Measurements from ENCODE around the gene PANK1. TPM values are rescaled to one million over a fixed set of nuclear protein-coding genes. Genes with fewer than 3 reads are reported as not detected.

PANK1 gene
- total and polyA plus RNA-seq, 9 of the 15 experiments (the other 6 are each of a cell fraction or from before 2014, with no cell fraction given), result 1.7 to 10.7 (median 6.5) TPM

DNA sequence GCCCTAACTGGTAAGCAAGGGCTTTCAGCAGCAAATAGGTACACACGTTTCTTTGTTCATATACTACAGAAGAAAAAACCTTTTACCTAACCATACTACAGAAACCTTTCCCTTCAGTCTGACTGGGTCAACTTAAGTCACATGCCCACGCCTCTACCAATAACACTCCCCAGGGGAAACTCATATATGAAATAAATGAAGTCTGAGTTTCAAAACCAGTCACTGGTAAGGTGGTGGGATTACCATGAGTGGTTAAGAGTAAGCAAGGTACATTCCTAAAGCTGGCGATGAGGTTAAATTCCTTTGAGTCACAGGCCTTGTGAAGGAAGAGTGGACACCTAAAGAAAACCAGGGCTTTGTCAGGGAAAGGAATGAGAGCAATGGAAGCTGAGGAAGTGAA, 34.9 kb upstream of the PANK1 start:
- ChIA-PET CTCF (ENCODE audit: low intra/inter-chr PET ratio) (no interaction called here), POLR2A (no interaction called here)
- ATAC-seq (no peak), DNase-seq (ENCODE audit: extremely low read depth in 1 of 4, low spot score in 3 of 4) (no peak), FAIRE-seq (no peak)
- Histone ChIP-seq H3K36me3 (ENCODE audit: control insufficient read depth, insufficient read depth, low read length) (no peaks in the 10 kb centered on the region), H3K4me3 (no peak overlapping the region), H3K27ac (ENCODE audit: extremely low read depth, low read depth, low read length) (no peak overlapping the region), H3K4me2 (ENCODE audit: insufficient read depth, low read length) (no peak overlapping the region), H3K4me1 (replicated peaks in 1 of 2; ENCODE audit: control insufficient read depth in 2 of 2, insufficient read depth in 2 of 2, low read length in 2 of 2) (no peaks in the 10 kb centered on the region), H2AFZ (ENCODE audit: low read depth, low read length) (no peak overlapping the region), H3K27me3 (ENCODE audit: control insufficient read depth in 2 of 2, insufficient read depth in 2 of 2, low read length in 2 of 2) (no peaks in the 10 kb centered on the region), H3K9ac (ENCODE audit: insufficient read depth in 1 of 2, low read depth in 2 of 2, low read length in 2 of 2) (no peak overlapping the region), H3K9me3 (replicated peaks; ENCODE audit: control insufficient read depth, insufficient read depth, low read depth, low read length) (no peaks in the 10 kb centered on the region), H3K79me2 (ENCODE audit: control insufficient read depth, insufficient read depth, low read length) (no peaks in the 10 kb centered on the region), H4K20me1 (replicated peaks; ENCODE audit: control insufficient read depth, insufficient read depth, low read length) (no peaks in the 10 kb centered on the region), H3K9me1 (ENCODE audit: control insufficient read depth, insufficient read depth, low read length) (no peaks in the 10 kb centered on the region)
- no peak for TF ChIP-seq ETV6 (IDR thresholded peaks at IDR 0.05; ENCODE audit: borderline replicate concordance in 1 of 2, low read depth in 2 of 2, low read length in 1 of 2)
- TF ChIP-seq ETV6 (CRISPR knock-in tag; IDR thresholded peaks at IDR 0.05; ENCODE audit: borderline replicate concordance), result no peak
- no peak for TF ChIP-seq POLR2B (IDR thresholded peaks at IDR 0.05; ENCODE audit: low read depth, partially characterized antibody)
- TF ChIP-seq GABPB2 (CRISPR knock-in tag; conservative IDR thresholded peaks at IDR 0.05), result no peak
- TF ChIP-seq ZNF282 (CRISPR knock-in tag; IDR thresholded peaks at IDR 0.05), result no peak
- TF ChIP-seq RBM14 (IDR thresholded peaks at IDR 0.05; ENCODE audit: borderline replicate concordance, insufficient read depth, low read depth, low read length), result no peak
- TF ChIP-seq ZNF696 (CRISPR knock-in tag; conservative IDR thresholded peaks at IDR 0.05), result no peak
- intact Hi-C loops (cut with micrococcal nuclease) (no loop called here), in situ Hi-C loops (cut with MboI) (no loop called here)
- BruUV-seq (replicated peaks), result no TSS peak
- 12% methylated on average over 3 of the region's 3 CpGs for WGBS (ENCODE audit: insufficient coverage, low coverage, missing lambda C conversion rate)

DNA sequence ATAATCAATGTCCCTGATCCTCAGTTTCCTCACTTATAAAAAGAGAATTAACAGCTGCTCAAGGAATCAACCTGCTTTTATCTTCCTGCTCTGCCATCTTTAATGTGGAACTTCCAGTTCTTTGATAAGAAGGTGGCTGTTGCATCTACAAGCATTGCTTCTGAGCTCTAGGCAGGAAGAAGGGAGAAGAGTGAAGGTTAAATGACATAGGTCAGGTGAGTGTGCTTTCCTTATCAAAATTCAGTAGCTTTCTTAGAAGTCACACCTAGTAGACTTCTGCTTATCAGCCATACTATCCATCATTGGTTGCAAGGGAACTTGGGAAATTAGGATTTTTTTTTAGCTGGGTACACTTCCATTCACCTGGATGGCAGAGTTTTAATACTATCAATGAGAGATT, 32.3 kb upstream of the PANK1 start:
- Histone ChIP-seq H3K79me2 (ENCODE audit: control insufficient read depth, insufficient read depth, low read length) (no peaks in the 10 kb centered on the region), H3K36me3 (ENCODE audit: control insufficient read depth, insufficient read depth, low read length) (no peaks in the 10 kb centered on the region), H3K9me1 (ENCODE audit: control insufficient read depth, insufficient read depth, low read length) (no peaks in the 10 kb centered on the region), H3K9ac (ENCODE audit: insufficient read depth in 1 of 2, low read depth in 2 of 2, low read length in 2 of 2) (no peak overlapping the region), H3K4me1 (replicated peaks in 1 of 2; ENCODE audit: control insufficient read depth in 2 of 2, insufficient read depth in 2 of 2, low read length in 2 of 2) (no peaks in the 10 kb centered on the region), H3K9me3 (replicated peaks; ENCODE audit: control insufficient read depth, insufficient read depth, low read depth, low read length) (no peaks in the 10 kb centered on the region), H3K4me3 (no peak overlapping the region), H3K27ac (ENCODE audit: extremely low read depth, low read depth, low read length) (no peak overlapping the region), H4K20me1 (replicated peaks; ENCODE audit: control insufficient read depth, insufficient read depth, low read length) (no peaks in the 10 kb centered on the region), H3K4me2 (ENCODE audit: insufficient read depth, low read length) (no peak overlapping the region), H3K27me3 (ENCODE audit: control insufficient read depth in 2 of 2, insufficient read depth in 2 of 2, low read length in 2 of 2) (no peaks in the 10 kb centered on the region), H2AFZ (ENCODE audit: low read depth, low read length) (no peak overlapping the region)
- intact Hi-C loops (cut with micrococcal nuclease) (no loop called here), in situ Hi-C loops (cut with MboI) (no loop called here)
- TF ChIP-seq ZNF764 (CRISPR knock-in tag; IDR thresholded peaks at IDR 0.05; ENCODE audit: low read depth) (no peak), PTRF (tag; IDR thresholded peaks at IDR 0.05) (no peak), MEIS2 (IDR thresholded peaks at IDR 0.05; ENCODE audit: partially characterized antibody) (peak; percentile 30), EWSR1 (IDR thresholded peaks at IDR 0.05; ENCODE audit: borderline replicate concordance, low read depth, partially characterized antibody) (no peak), CBFA2T3 (IDR thresholded peaks at IDR 0.05) (0 out of 2 replicates have a peak, but pooled peaks have one; percentile 7), RBM25 (IDR thresholded peaks at IDR 0.05; ENCODE audit: low read depth, low read length, severe bottlenecking) (no peak), ZNF586 (CRISPR knock-in tag; conservative IDR thresholded peaks at IDR 0.05) (no peak), SIX5 (IDR thresholded peaks at IDR 0.05; ENCODE audit: borderline replicate concordance in 1 of 2, insufficient read depth in 1 of 2, low read depth in 1 of 2, low read length in 2 of 2) (no peak), ZFPM2 (CRISPR knock-in tag; IDR thresholded peaks at IDR 0.05) (no peak), PURB (CRISPR knock-in tag; IDR thresholded peaks at IDR 0.05; ENCODE audit: low read depth) (no peak), LARP7 (IDR thresholded peaks at IDR 0.05) (no peak)
- ChIA-PET POLR2A (interaction anchor here (0.6 to 0.9 kb wide), 2 partner anchors 24 to 1427 kb away, joined by 3 to 6 read pairs; partner anchors contain the start of gene KIF20B), CTCF (ENCODE audit: low intra/inter-chr PET ratio) (no interaction called here)
- no TSS peak for BruUV-seq (replicated peaks)
- FAIRE-seq (no peak), DNase-seq (ENCODE audit: extremely low read depth in 1 of 4, low spot score in 3 of 4) (no peak), ATAC-seq (no peak)
